OCI-LY1 (cell line): ENCODE results near the gene ABCE1.

ENCODE experiments used
- H2AFZ ChIP-seq: fragments of 200-600 bp; sonication (generic), shearing (Covaris generic); 2 replicates; pipeline ENCODE4 v1.6.0; 2014; ENCODE audit warnings: antibody characterized with exemption, mild to moderate bottlenecking, low read length
- H3F3A ChIP-seq: fragments of 200-600 bp; sonication (generic), shearing (Covaris generic); 2 replicates; pipeline ENCODE4 v1.6.0; 2014; ENCODE audit warnings: mild to moderate bottlenecking, antibody characterized with exemption, low read length, moderate library complexity; ENCODE audit not compliant: insufficient read depth
- H3K27ac ChIP-seq: fragments of 200-600 bp; sonication (generic); 2 replicates; pipeline ENCODE4 v1.5.1; 2014; ENCODE audit warnings: low read length, mixed run types, mild to moderate bottlenecking, low read depth; ENCODE audit not compliant: poor library complexity, severe bottlenecking
- H3K27me3 ChIP-seq: fragments of 200-600 bp; sonication (generic); 2 replicates; pipeline ENCODE4 v1.6.0; 2014; ENCODE audit warnings: antibody characterized with exemption, mild to moderate bottlenecking, low read length, moderate library complexity; ENCODE audit not compliant: insufficient read depth
- H3K36me3 ChIP-seq: fragments of 200-600 bp; sonication (generic); 2 replicates; pipeline ENCODE4 v1.6.1; 2014; ENCODE audit warnings: mild to moderate bottlenecking, antibody characterized with exemption, low read length, moderate library complexity, mixed read lengths; ENCODE audit not compliant: insufficient read depth
- H3K4me1 ChIP-seq: fragments of 200-600 bp; sonication (generic); 2 replicates; pipeline ENCODE4 v1.5.1; 2014; ENCODE audit warnings: mild to moderate bottlenecking, low read length, moderate library complexity; ENCODE audit not compliant: insufficient read depth, severe bottlenecking
- H3K4me2 ChIP-seq: fragments of 200-600 bp; sonication (generic), shearing (Covaris generic); 2 replicates; pipeline ENCODE4 v1.6.1; 2014; ENCODE audit warnings: low read length
- H3K4me3 ChIP-seq: fragments of 200-600 bp; sonication (generic); 2 replicates; pipeline ENCODE4 v1.5.1; 2014; ENCODE audit warnings: low read length, low read depth, mild to moderate bottlenecking, mixed read lengths; ENCODE audit not compliant: poor library complexity, severe bottlenecking
- H3K79me2 ChIP-seq: fragments of 200-600 bp; shearing (Covaris generic); 2 replicates; pipeline ENCODE4 v1.6.1; 2016; ENCODE audit warnings: mixed run types, low read length, mixed read lengths; ENCODE audit not compliant: insufficient read depth
- H3K9ac ChIP-seq: fragments of 200-600 bp; sonication (generic), shearing (Covaris generic); 2 replicates; pipeline ENCODE4 v1.6.1; 2014; ENCODE audit warnings: mild to moderate bottlenecking, low read length, mixed read lengths
- H3K9me2 ChIP-seq: fragments of 200-600 bp; sonication (generic), shearing (Covaris generic); 2 replicates; pipeline ENCODE4 v1.6.1; 2014; ENCODE audit warnings: low read depth, mild to moderate bottlenecking, low read length, mixed read lengths
- H3K9me3 ChIP-seq: fragments of 200-600 bp; shearing (Covaris generic); 2 replicates; pipeline ENCODE4 v1.6.1; 2014; ENCODE audit warnings: low read length, mixed read lengths
- H4K20me1 ChIP-seq: fragments of 200-600 bp; sonication (generic), shearing (Covaris generic); 2 replicates; pipeline ENCODE4 v1.6.0; 2016; ENCODE audit warnings: mild to moderate bottlenecking, low read length; ENCODE audit not compliant: insufficient read depth
- CTCF ChIP-seq: fragments of 200-600 bp; sonication (generic), shearing (Covaris generic); IDR thresholded peaks from 2 replicates; pipeline ENCODE4 v1.5.1; 2017; ENCODE audit warnings: mild to moderate bottlenecking, antibody characterized with exemption, low read length, moderate library complexity, mixed read lengths
- EZH2 ChIP-seq: fragments of 200-600 bp; sonication (generic), shearing (Covaris generic); IDR thresholded peaks from 2 replicates; pipeline ENCODE4 v1.8.0; 2017; ENCODE audit warnings: borderline replicate concordance, mixed run types, mild to moderate bottlenecking, antibody characterized with exemption, low read length, moderate library complexity, mixed read lengths

ABCE1 gene

GRCh38 chr4:145167887-145168286 lies 69.8 kb downstream of the ABCE1 start:
- H3K79me2 ChIP-seq, result peaks cover 38% of the 10 kb centered on the region

GRCh38 chr4:145168581-145169187 lies 70.6 kb downstream of the ABCE1 start:
- H3K27me3 ChIP-seq, result no peaks in the 10 kb centered on the region
- H3F3A ChIP-seq, result no peaks in the 10 kb centered on the region; the same call in 1 of the 2 replicates
- no peaks in the 10 kb centered on the region for H3K9me2 ChIP-seq
- no peak overlapping the region for H3K4me2 ChIP-seq
- no peak for TF ChIP-seq CTCF
- TF ChIP-seq EZH2, result no peak
- no peak overlapping the region for H2AFZ ChIP-seq
- peaks cover 2% of the 10 kb centered on the region; the same call in 1 of the 2 replicates for H4K20me1 ChIP-seq
- peaks cover 92% of the 10 kb centered on the region for H3K36me3 ChIP-seq
- no peaks in the 10 kb centered on the region for H3K4me1 ChIP-seq
- no peak overlapping the region for H3K9ac ChIP-seq
- H3K27ac ChIP-seq, result no peak overlapping the region
- H3K9me3 ChIP-seq, result no peaks in the 10 kb centered on the region
- no peak overlapping the region for H3K4me3 ChIP-seq
- peaks cover 44% of the 10 kb centered on the region for H3K79me2 ChIP-seq

More at GRCh38 chr4:145167887-145168286, 69.8 kb downstream of the ABCE1 start:
- no peak overlapping the region for H3K27ac ChIP-seq
- no peaks in the 10 kb centered on the region for H3K9me2 ChIP-seq
- no peak overlapping the region for H3K4me3 ChIP-seq
- H3K4me1 ChIP-seq, result no peaks in the 10 kb centered on the region
- H4K20me1 ChIP-seq, result peaks cover 2% of the 10 kb centered on the region; the same call in 1 of the 2 replicates
- H3K4me2 ChIP-seq, result no peak overlapping the region
- no peak overlapping the region for H2AFZ ChIP-seq
- no peak for TF ChIP-seq EZH2
- TF ChIP-seq CTCF, result no peak
- H3K27me3 ChIP-seq, result no peaks in the 10 kb centered on the region
- no peak overlapping the region for H3K9ac ChIP-seq
- peaks cover 92% of the 10 kb centered on the region for H3K36me3 ChIP-seq
- no peaks in the 10 kb centered on the region for H3K9me3 ChIP-seq
- H3F3A ChIP-seq, result no peaks in the 10 kb centered on the region; the same call in 1 of the 2 replicates

GRCh38 chr4:145170223-145170622 lies 72.1 kb downstream of the ABCE1 start:
- H3K4me3 ChIP-seq, result no peak overlapping the region
- H3K79me2 ChIP-seq, result peaks cover 56% of the 10 kb centered on the region
- no peak for TF ChIP-seq EZH2
- no peak for TF ChIP-seq CTCF
- no peak overlapping the region for H3K9ac ChIP-seq
- no peak overlapping the region for H3K4me2 ChIP-seq
- no peaks in the 10 kb centered on the region for H3K9me3 ChIP-seq
- no peaks in the 10 kb centered on the region; the same call in 1 of the 2 replicates for H3F3A ChIP-seq
- H2AFZ ChIP-seq, result no peak overlapping the region
- H3K9me2 ChIP-seq, result no peaks in the 10 kb centered on the region
- peaks cover 2% of the 10 kb centered on the region; the same call in 1 of the 2 replicates for H4K20me1 ChIP-seq
- H3K27me3 ChIP-seq, result no peaks in the 10 kb centered on the region
- H3K36me3 ChIP-seq, result peaks cover 94% of the 10 kb centered on the region
- no peak overlapping the region for H3K27ac ChIP-seq
- no peaks in the 10 kb centered on the region for H3K4me1 ChIP-seq
